MM.1S (cell line): ENCODE data around the gene PLXNA2.

ENCODE experiments used
- DNase-seq: peaks from one replicate; pipeline ENCODE4 v3.0.0-alpha.2; 2015
- H2AFZ ChIP-seq: fragments of 300-600 bp; sonication (generic); 2 replicates; pipeline ENCODE4 v1.6.0; 2016; ENCODE audit warnings: antibody characterized with exemption, low read length
- H3F3A ChIP-seq: fragments of 300-600 bp; sonication (generic); 2 replicates; pipeline ENCODE4 v1.6.1; 2016; ENCODE audit warnings: mild to moderate bottlenecking, antibody characterized with exemption, low read length, moderate library complexity, mixed read lengths; ENCODE audit not compliant: insufficient read depth
- H3K27ac ChIP-seq: fragments of 300-600 bp; sonication (generic); 2 replicates; pipeline ENCODE4 v1.5.1; 2016; ENCODE audit warnings: mild to moderate bottlenecking, low read length
- H3K27me3 ChIP-seq: fragments of 300-600 bp; sonication (generic); replicated peaks from 2 replicates; pipeline ENCODE4 v1.6.0; 2016; ENCODE audit warnings: low read length; ENCODE audit not compliant: insufficient read depth
- H3K36me3 ChIP-seq: fragments of 300-600 bp; sonication (generic); replicated peaks from 2 replicates; pipeline ENCODE4 v1.6.1; 2016; ENCODE audit warnings: mild to moderate bottlenecking, low read length, mixed read lengths; ENCODE audit not compliant: insufficient read depth
- H3K4me1 ChIP-seq: fragments of 300-600 bp; sonication (generic); 2 replicates; pipeline ENCODE4 v1.6.1; 2016; ENCODE audit warnings: low read length, mixed read lengths
- H3K4me2 ChIP-seq: fragments of 300-600 bp; sonication (generic); 2 replicates; pipeline ENCODE4 v1.6.0; 2016; ENCODE audit warnings: low read depth, low read length
- H3K4me3 ChIP-seq: fragments of 300-600 bp; sonication (generic); 2 replicates; pipeline ENCODE4 v1.5.1; 2016; ENCODE audit warnings: low read length, mixed read lengths
- H3K79me2 ChIP-seq: fragments of 300-600 bp; sonication (generic); 2 replicates; pipeline ENCODE4 v1.6.1; 2016; ENCODE audit warnings: mixed run types, low read length, mixed read lengths
- H3K9ac ChIP-seq: fragments of 300-600 bp; sonication (generic); 2 replicates; pipeline ENCODE4 v1.6.1; 2016; ENCODE audit warnings: low read length, mixed read lengths
- H3K9me2 ChIP-seq: fragments of 300-600 bp; sonication (generic); replicated peaks from 2 replicates; pipeline ENCODE4 v1.6.1; 2016; ENCODE audit warnings: mild to moderate bottlenecking, low read length, mixed read lengths; ENCODE audit not compliant: insufficient read depth
- H3K9me3 ChIP-seq: fragments of 300-600 bp; sonication (generic); replicated peaks from 2 replicates; pipeline ENCODE4 v1.6.1; 2016; ENCODE audit warnings: mild to moderate bottlenecking, low read length, mixed read lengths; ENCODE audit not compliant: insufficient read depth
- H4K20me1 ChIP-seq: fragments of 300-600 bp; sonication (generic); 2 replicates; pipeline ENCODE4 v1.6.1; 2016; ENCODE audit warnings: mild to moderate bottlenecking, low read length, moderate library complexity, mixed read lengths; ENCODE audit not compliant: insufficient read depth
- EZH2 ChIP-seq: fragments of 300-600 bp; sonication (generic); optimal IDR thresholded peaks from 2 replicates; pipeline ENCODE3; 2017; ENCODE audit warnings: low read depth, mild to moderate bottlenecking, antibody characterized with exemption, low read length, mixed read lengths
- EZH2phosphoT487 ChIP-seq: fragments of 300-600 bp; sonication (generic); IDR thresholded peaks from 2 replicates; pipeline ENCODE4 v1.6.1; 2018; ENCODE audit warnings: antibody characterized with exemption, low read length
- TF ChIP-seq, protein P1 (sequence below): fragments of 300-600 bp; sonication (generic); IDR thresholded peaks from 2 replicates; pipeline ENCODE4 v1.5.1; 2016; ENCODE audit warnings: antibody characterized with exemption, low read length, mixed read lengths

The PLXNA2 gene

GRCh38 chr1:208042041-208042615 lies 202.1 kb downstream of the PLXNA2 start:
- no peak for TF ChIP-seq EZH2phosphoT487
- TF ChIP-seq, protein P1, sequence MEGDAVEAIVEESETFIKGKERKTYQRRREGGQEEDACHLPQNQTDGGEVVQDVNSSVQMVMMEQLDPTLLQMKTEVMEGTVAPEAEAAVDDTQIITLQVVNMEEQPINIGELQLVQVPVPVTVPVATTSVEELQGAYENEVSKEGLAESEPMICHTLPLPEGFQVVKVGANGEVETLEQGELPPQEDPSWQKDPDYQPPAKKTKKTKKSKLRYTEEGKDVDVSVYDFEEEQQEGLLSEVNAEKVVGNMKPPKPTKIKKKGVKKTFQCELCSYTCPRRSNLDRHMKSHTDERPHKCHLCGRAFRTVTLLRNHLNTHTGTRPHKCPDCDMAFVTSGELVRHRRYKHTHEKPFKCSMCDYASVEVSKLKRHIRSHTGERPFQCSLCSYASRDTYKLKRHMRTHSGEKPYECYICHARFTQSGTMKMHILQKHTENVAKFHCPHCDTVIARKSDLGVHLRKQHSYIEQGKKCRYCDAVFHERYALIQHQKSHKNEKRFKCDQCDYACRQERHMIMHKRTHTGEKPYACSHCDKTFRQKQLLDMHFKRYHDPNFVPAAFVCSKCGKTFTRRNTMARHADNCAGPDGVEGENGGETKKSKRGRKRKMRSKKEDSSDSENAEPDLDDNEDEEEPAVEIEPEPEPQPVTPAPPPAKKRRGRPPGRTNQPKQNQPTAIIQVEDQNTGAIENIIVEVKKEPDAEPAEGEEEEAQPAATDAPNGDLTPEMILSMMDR: no peak
- TF ChIP-seq EZH2: no peak
- Histone ChIP-seq H3K4me1 (no peaks in the 10 kb centered on the region), H3K4me3 (no peak overlapping the region), H3K9ac (no peak overlapping the region), H3K36me3 (no peaks in the 10 kb centered on the region), H3K4me2 (no peak overlapping the region), H3K9me2 (no peaks in the 10 kb centered on the region), H3K27me3 (no peaks in the 10 kb centered on the region), H4K20me1 (no peaks in the 10 kb centered on the region), H3F3A (no peaks in the 10 kb centered on the region), H3K27ac (no peak overlapping the region), H3K79me2 (no peaks in the 10 kb centered on the region), H2AFZ (no peak overlapping the region), H3K9me3 (no peaks in the 10 kb centered on the region)
- DNase-seq: no peak

DNA sequence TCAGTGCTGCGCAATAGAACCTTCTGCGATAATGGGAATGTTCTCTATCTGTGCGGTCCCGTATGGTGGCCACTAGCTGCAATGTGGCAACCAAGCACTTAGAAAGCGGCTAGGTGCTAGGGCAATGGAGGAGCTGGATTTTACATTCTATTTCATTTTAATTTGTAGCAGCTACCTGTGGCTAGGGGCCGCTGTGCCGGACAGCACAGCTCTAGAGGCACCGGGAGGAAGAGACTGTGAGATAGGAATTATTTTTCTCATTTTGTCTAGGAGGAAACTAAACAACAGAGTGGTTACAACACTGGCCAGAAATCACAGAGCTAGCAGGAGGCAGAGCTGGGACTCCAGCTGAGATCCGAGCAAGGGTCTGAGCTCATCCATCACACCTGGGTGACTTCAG lies 202.7 kb downstream of the PLXNA2 start:
- no peak overlapping the region for H3K4me3 ChIP-seq
- H3K27ac ChIP-seq: no peak overlapping the region
- no peaks in the 10 kb centered on the region for H3K4me1 ChIP-seq
- no peak for DNase-seq
- no peaks in the 10 kb centered on the region for H4K20me1 ChIP-seq
- H3K9me2 ChIP-seq: no peaks in the 10 kb centered on the region
- H3K79me2 ChIP-seq: no peaks in the 10 kb centered on the region
- H3K36me3 ChIP-seq: no peaks in the 10 kb centered on the region
- no peak for TF ChIP-seq EZH2phosphoT487
- no peak for TF ChIP-seq EZH2
- TF ChIP-seq, protein P1: no peak
- H3K4me2 ChIP-seq: no peak overlapping the region
- H3F3A ChIP-seq: no peaks in the 10 kb centered on the region
- H2AFZ ChIP-seq: no peak overlapping the region
- no peaks in the 10 kb centered on the region for H3K27me3 ChIP-seq
- H3K9me3 ChIP-seq: no peaks in the 10 kb centered on the region
- H3K9ac ChIP-seq: no peak overlapping the region

DNA sequence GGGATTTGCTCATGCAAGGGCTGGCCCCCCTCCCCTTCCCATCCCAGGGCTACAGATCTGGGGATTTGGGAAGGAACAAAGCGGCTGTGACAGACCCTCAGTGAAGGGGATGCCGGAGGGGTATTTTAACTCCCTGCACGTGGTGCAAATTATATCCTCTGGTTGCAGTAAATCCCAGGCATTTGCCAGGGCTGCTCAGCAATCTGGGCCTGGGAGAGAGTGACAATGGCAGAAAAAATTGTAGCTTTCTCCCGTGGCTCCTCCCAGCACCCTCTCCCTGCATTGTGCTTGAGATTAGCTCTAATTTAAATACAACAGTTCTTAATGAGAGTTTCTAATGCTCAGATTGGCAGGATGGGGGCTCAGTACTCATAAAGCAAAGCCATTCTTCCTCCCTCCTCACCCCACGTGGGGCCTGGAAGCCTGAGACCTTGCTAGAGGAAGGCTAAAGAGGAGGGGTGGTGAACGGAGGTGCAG lies 203.3 kb downstream of the PLXNA2 start:
- H3K36me3 ChIP-seq: no peaks in the 10 kb centered on the region
- no peaks in the 10 kb centered on the region for H4K20me1 ChIP-seq
- no peak overlapping the region for H3K4me3 ChIP-seq
- no peaks in the 10 kb centered on the region for H3K27me3 ChIP-seq
- TF ChIP-seq EZH2 (no peak), EZH2phosphoT487 (no peak)
- TF ChIP-seq, protein P1: no peak
- H3K79me2 ChIP-seq: no peaks in the 10 kb centered on the region
- H3K4me2 ChIP-seq: no peak overlapping the region
- no peaks in the 10 kb centered on the region for H3K9me3 ChIP-seq
- no peaks in the 10 kb centered on the region for H3F3A ChIP-seq
- no peak overlapping the region for H2AFZ ChIP-seq
- H3K9ac ChIP-seq: no peak overlapping the region
- no peak overlapping the region for H3K27ac ChIP-seq
- no peaks in the 10 kb centered on the region for H3K9me2 ChIP-seq
- no peaks in the 10 kb centered on the region for H3K4me1 ChIP-seq
- no peak for DNase-seq
